ENCODE results near the gene C12orf43. TPM values are rescaled to one million over a fixed set of nuclear protein-coding genes. Genes with fewer than 3 reads are reported as not detected.

Gene C12orf43
- total and polyA plus RNA-seq, 2 of the 4 experiments (the other 2 are of a cell fraction) = 12.5 to 13.5 TPM

DNA sequence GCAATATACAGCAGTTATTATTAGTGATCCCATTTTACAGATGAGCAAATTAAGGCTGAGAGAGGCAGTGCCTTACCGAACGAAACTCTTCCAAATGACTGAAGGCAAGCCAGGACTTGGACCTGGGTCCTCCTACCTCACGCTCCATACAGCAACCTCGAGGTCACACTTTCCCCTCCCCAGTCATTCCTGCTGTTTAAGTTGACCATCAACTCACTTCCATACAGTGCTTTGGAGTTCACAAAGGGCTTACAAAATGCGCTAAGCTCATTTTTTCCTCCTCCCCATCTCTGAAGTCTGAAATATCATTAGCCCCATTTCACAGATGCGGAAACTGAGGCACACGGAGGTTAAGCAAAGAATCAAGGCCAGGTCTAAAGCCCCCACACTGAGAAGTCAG lies 33.6 kb downstream of the C12orf43 start:
- POLR2A ChIA-PET (ENCODE audit: unreplicated experiment) = no interaction called here
- dilution Hi-C loops (cut with HindIII; ENCODE audit: low sequenced_read_pairs, unreplicated experiment) = no loop called here

More for the DNA sequence above, 33.6 kb downstream of the C12orf43 start:
- in situ Hi-C loops (cut with MboI; ENCODE audit: low sequenced_read_pairs) (no loop called here), intact Hi-C loops (cut with micrococcal nuclease) (no loop called here)
- H3K4me3 ChIP-seq (ENCODE audit: insufficient read depth, low read depth, low read length) = no peak overlapping the region
- DNase-seq (no peak), ATAC-seq (ENCODE audit: low read depth) (no peak)
- CTCF ChIA-PET = interaction anchor here (1.6 kb wide), 1 partner anchor 11 kb away, joined by 5 read pairs; no protein-coding TSS in a partner anchor
- no peaks in the 10 kb centered on the region for H3K4me1 ChIP-seq (ENCODE audit: control insufficient read depth, insufficient read depth, low read length)
- no peak overlapping the region for H2BK20ac ChIP-seq (ENCODE audit: low read depth, low read length)
- no peaks in the 10 kb centered on the region; the same call in 1 of the 2 replicates for H3K9me3 ChIP-seq (ENCODE audit: control insufficient read depth, insufficient read depth, low read length)
- no peak overlapping the region for H3K27ac ChIP-seq (ENCODE audit: insufficient read depth, low read length)
- no peak overlapping the region for H2BK15ac ChIP-seq (ENCODE audit: low read depth, low read length)
- H3K36me3 ChIP-seq (ENCODE audit: control insufficient read depth, insufficient read depth, low read length) = no peaks in the 10 kb centered on the region
- BruUV-seq (replicated peaks) = no TSS peak
- WGBS, 2 experiments (ENCODE audit: extremely low coverage in 2 of 2, insufficient read length in 1 of 2) = 79% methylated on average over 4 of the region's 7 CpGs; no CpG with 5 or more reads in 1 of the 2 experiments
- H3K56ac ChIP-seq (ENCODE audit: extremely low read depth, insufficient read depth, low read length) = no peak overlapping the region
- peaks cover 13% of the 10 kb centered on the region for H3K27me3 ChIP-seq (ENCODE audit: control insufficient read depth, insufficient read depth, low read length)
- no peak overlapping the region for H3K4me2 ChIP-seq (ENCODE audit: low read depth, low read length)
- H3K4ac ChIP-seq (ENCODE audit: low read depth, low read length) = no peak overlapping the region
- TF ChIP-seq BHLHE40 (IDR thresholded peaks at IDR 0.05; ENCODE audit: low read depth, low read length) = no peak
- no peak overlapping the region for H4K91ac ChIP-seq (ENCODE audit: insufficient read depth, low read depth, low read length)
- H3K23ac ChIP-seq (ENCODE audit: low read depth, low read length) = no peak overlapping the region
- H2AFZ ChIP-seq (replicated peaks; ENCODE audit: low read length, poor library complexity) = no peak overlapping the region
- no peak overlapping the region for H2BK5ac ChIP-seq (ENCODE audit: low read depth, low read length, poor library complexity, severe bottlenecking)
- no peaks in the 10 kb centered on the region for H3K79me1 ChIP-seq (ENCODE audit: low read depth in 1 of 2, low read length in 2 of 2)
- no peak overlapping the region for H4K8ac ChIP-seq (ENCODE audit: low read depth in 2 of 2, low read length in 2 of 2)
- no peak overlapping the region for H2BK120ac ChIP-seq (ENCODE audit: low read depth, low read length)
- H4K5ac ChIP-seq (ENCODE audit: low read depth, low read length) = no peak overlapping the region
- H2AK5ac ChIP-seq (ENCODE audit: low read depth, low read length) = no peak overlapping the region
- H3K18ac ChIP-seq (ENCODE audit: low read depth, low read length) = no peak overlapping the region
- no peak overlapping the region for H3K14ac ChIP-seq (replicated peaks; ENCODE audit: low read depth, low read length)
- no peak overlapping the region for H2AK9ac ChIP-seq (replicated peaks; ENCODE audit: low read depth, low read length, poor library complexity)
- no peaks in the 10 kb centered on the region for H3K9me1 ChIP-seq (ENCODE audit: insufficient read depth, low read length)
- no peak overlapping the region for H3K9ac ChIP-seq (ENCODE audit: low read depth, low read length)
- H4K20me1 ChIP-seq (ENCODE audit: insufficient read depth, low read length) = no peaks in the 10 kb centered on the region
